Measurements from ENCODE around the gene ITGB1BP1.

DNA sequence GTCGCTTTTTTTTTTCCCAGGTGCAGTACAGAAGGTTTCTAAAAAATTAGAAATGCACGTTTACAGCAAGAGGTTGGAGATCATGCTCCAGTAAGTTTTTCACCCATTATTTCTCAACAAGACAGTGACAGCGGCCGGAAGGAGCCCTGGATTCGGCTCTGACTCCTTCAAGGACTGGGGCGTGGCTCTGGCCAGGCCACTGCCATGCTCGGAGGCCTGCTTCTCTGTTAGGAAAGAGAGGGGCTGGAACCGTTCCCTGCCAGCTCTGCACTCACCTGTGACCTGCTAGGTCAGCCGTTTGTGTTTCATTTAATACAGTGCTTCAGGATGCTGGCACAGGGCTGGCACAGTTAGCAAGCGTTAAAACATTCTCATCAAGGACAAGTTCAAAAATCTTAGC is 44.4 kb upstream of the ITGB1BP1 start:
- no peak for TF ChIP-seq ELF1 (IDR thresholded peaks at IDR 0.05)
- TF ChIP-seq POLR2AphosphoS5 (IDR thresholded peaks at IDR 0.05; ENCODE audit: low read depth, low read length): no peak
- TF ChIP-seq RCOR1 (IDR thresholded peaks at IDR 0.05; ENCODE audit: low read length): no peak
- TF ChIP-seq, protein P1, sequence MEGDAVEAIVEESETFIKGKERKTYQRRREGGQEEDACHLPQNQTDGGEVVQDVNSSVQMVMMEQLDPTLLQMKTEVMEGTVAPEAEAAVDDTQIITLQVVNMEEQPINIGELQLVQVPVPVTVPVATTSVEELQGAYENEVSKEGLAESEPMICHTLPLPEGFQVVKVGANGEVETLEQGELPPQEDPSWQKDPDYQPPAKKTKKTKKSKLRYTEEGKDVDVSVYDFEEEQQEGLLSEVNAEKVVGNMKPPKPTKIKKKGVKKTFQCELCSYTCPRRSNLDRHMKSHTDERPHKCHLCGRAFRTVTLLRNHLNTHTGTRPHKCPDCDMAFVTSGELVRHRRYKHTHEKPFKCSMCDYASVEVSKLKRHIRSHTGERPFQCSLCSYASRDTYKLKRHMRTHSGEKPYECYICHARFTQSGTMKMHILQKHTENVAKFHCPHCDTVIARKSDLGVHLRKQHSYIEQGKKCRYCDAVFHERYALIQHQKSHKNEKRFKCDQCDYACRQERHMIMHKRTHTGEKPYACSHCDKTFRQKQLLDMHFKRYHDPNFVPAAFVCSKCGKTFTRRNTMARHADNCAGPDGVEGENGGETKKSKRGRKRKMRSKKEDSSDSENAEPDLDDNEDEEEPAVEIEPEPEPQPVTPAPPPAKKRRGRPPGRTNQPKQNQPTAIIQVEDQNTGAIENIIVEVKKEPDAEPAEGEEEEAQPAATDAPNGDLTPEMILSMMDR (IDR thresholded peaks at IDR 0.05): no peak

Data from SK-N-SH (cell line).